Measurements from ENCODE around the gene PLLP. TPM values are rescaled to one million over a fixed set of nuclear protein-coding genes. Genes with fewer than 3 reads are reported as not detected.
A peak's percentile ranks its signal among the peaks of the same experiment; 100 is the strongest.

Gene PLLP
- total and polyA plus RNA-seq, 9 of the 15 experiments (the other 6 are each of a cell fraction or from before 2014, with no cell fraction given), result 0.09 to 0.96 (median 0.27) TPM

DNA sequence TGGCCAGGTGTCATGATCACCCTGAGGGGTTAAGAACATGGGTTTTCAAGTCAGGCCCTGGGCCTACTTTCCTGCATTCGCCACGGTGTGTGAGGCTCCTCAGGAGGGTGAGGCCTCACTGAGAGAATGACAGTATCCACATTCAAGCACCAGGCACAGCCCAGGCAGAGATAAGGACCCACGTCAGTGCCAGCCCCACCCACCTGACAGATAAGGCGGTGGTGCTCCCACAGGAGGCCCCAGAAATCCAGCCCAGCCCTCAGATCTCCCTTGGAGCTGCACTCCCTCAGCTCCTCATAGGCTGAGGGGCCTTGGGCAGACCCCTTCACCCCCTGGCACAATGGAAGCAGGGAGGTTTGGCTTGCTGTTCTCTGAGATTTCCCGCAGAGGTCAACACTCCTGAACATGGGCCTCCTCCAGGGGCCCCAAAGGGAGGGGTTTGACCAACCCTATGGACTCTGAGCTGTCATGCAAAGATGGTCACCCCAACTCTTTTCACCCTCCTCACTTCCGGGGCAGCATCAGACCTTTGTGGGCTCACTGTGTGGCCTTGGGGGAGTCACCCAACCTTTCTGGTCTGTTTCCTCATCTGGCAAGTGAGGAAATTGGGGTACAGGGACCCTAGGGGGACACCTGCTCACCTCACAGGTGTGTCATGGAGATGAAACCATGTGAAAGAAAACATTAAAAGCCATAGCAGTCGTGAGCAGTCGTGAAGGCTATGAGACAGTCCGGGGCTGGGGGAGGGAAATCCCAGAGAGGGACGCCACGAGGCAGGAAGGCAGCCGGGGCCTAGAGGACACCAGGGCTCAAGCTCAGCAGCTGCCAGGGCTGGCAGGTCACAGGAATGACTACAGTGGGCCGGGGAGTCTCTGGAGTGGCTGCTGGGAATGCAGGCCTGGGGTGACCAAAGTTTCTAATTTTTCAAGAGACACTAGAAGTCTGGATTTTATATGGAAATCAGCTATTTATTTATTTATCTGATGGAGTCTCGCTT, 15.4 kb downstream of the PLLP start (continued):
- TF ChIP-seq ZNF311 (CRISPR knock-in tag; IDR thresholded peaks at IDR 0.05) (no peak), RBM14 (IDR thresholded peaks at IDR 0.05; ENCODE audit: borderline replicate concordance, insufficient read depth, low read depth, low read length) (no peak), GABPA (tag; conservative IDR thresholded peaks at IDR 0.05; ENCODE audit: low read depth) (0 out of 2 replicates have a peak, but pooled peaks have one; percentile 21), MEF2A (IDR thresholded peaks at IDR 0.05; ENCODE audit: control insufficient read depth, low read depth, low read length) (no peak), FOXA1 (IDR thresholded peaks at IDR 0.05; ENCODE audit: borderline replicate concordance) (no peak), ZNF165 (CRISPR knock-in tag; IDR thresholded peaks at IDR 0.05; ENCODE audit: borderline replicate concordance) (no peak), NRF1 (conservative IDR thresholded peaks at IDR 0.05 in 1 of 2, IDR thresholded peaks at IDR 0.05 in 1 of 2) (peak in 1 of 2 experiments; percentile 31; a peak in 3 of 4 replicates), CREM (IDR thresholded peaks at IDR 0.05; ENCODE audit: low read depth) (peak; percentile 93), RBM15 (IDR thresholded peaks at IDR 0.05; ENCODE audit: insufficient read depth, low read length) (no peak), EP300 (IDR thresholded peaks at IDR 0.05; ENCODE audit: low read length) (no peak; the same call in 1 of the 2 replicates), U2AF2 (optimal IDR thresholded peaks at IDR 0.05; ENCODE audit: low read depth, low read length) (no peak), NBN (IDR thresholded peaks at IDR 0.05; ENCODE audit: low read depth) (no peak), ARID3B (CRISPR knock-in tag; IDR thresholded peaks at IDR 0.05; ENCODE audit: borderline replicate concordance) (no peak), ZNF12 (CRISPR knock-in tag; IDR thresholded peaks at IDR 0.05) (no peak), ZNF175 (CRISPR knock-in tag; IDR thresholded peaks at IDR 0.05; ENCODE audit: low read depth) (no peak), PHF8 (IDR thresholded peaks at IDR 0.05; ENCODE audit: borderline replicate concordance, low read length) (peak; percentile 30; the same call in 1 of the 2 replicates), PHF20 (IDR thresholded peaks at IDR 0.05; ENCODE audit: partially characterized antibody) (no peak), NFE2 (IDR thresholded peaks at IDR 0.05; ENCODE audit: low read depth) (no peak), CCAR2 (IDR thresholded peaks at IDR 0.05; ENCODE audit: low read depth, low read length) (no peak)
- TF ChIP-seq, protein P1, sequence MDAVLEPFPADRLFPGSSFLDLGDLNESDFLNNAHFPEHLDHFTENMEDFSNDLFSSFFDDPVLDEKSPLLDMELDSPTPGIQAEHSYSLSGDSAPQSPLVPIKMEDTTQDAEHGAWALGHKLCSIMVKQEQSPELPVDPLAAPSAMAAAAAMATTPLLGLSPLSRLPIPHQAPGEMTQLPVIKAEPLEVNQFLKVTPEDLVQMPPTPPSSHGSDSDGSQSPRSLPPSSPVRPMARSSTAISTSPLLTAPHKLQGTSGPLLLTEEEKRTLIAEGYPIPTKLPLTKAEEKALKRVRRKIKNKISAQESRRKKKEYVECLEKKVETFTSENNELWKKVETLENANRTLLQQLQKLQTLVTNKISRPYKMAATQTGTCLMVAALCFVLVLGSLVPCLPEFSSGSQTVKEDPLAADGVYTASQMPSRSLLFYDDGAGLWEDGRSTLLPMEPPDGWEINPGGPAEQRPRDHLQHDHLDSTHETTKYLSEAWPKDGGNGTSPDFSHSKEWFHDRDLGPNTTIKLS (IDR thresholded peaks at IDR 0.05; ENCODE audit: borderline replicate concordance, low read depth), result no peak
- TF ChIP-seq, protein P2, sequence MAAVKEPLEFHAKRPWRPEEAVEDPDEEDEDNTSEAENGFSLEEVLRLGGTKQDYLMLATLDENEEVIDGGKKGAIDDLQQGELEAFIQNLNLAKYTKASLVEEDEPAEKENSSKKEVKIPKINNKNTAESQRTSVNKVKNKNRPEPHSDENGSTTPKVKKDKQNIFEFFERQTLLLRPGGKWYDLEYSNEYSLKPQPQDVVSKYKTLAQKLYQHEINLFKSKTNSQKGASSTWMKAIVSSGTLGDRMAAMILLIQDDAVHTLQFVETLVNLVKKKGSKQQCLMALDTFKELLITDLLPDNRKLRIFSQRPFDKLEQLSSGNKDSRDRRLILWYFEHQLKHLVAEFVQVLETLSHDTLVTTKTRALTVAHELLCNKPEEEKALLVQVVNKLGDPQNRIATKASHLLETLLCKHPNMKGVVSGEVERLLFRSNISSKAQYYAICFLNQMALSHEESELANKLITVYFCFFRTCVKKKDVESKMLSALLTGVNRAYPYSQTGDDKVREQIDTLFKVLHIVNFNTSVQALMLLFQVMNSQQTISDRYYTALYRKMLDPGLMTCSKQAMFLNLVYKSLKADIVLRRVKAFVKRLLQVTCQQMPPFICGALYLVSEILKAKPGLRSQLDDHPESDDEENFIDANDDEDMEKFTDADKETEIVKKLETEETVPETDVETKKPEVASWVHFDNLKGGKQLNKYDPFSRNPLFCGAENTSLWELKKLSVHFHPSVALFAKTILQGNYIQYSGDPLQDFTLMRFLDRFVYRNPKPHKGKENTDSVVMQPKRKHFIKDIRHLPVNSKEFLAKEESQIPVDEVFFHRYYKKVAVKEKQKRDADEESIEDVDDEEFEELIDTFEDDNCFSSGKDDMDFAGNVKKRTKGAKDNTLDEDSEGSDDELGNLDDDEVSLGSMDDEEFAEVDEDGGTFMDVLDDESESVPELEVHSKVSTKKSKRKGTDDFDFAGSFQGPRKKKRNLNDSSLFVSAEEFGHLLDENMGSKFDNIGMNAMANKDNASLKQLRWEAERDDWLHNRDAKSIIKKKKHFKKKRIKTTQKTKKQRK (IDR thresholded peaks at IDR 0.05; ENCODE audit: borderline replicate concordance, low read depth, low read length), result no peak

Measured in K562 (cell line).